Hepatic stellate cell (primary cell): Measurements from ENCODE around the gene SHF.
"Not testable (repeated sequence)": the region's sequence is repeated elsewhere in the genome, so short reads cannot be mapped to it uniquely, and the experiment has no call there.

Experiments
- DNase-seq: peaks from one replicate; pipeline ENCODE4 v3.0.0; 2011; ENCODE audit warnings: low spot score

Gene SHF

DNA sequence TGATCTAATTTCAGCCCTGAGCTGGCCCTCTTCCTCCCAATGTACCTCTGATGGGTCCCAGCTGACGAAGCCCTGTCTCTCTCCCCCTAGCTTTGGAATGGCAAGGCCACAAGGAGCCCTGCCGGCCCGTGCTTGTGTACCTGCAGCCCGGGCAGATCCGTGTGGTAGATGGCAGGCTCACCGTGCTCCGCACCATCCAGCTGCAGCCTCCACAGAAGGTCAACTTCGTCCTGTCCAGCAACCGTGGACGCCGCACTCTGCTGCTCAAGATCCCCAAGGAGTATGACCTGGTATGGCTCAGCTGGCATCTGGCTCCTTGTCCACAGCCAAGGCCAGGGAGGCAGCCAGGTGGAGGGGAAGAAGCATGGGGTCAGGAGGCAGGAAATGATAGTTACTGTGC is 43.8 kb downstream of the SHF start:
- no peak for DNase-seq

GRCh38 chr15:45143056-45143455 is 44.7 kb downstream of the SHF start:
- no peak for DNase-seq

GRCh38 chr15:45141386-45141785 is 46.4 kb downstream of the SHF start:
- DNase-seq, result no peak

GRCh38 chr15:45140557-45141250 is 47.1 kb downstream of the SHF start:
- no peak for DNase-seq

DNA sequence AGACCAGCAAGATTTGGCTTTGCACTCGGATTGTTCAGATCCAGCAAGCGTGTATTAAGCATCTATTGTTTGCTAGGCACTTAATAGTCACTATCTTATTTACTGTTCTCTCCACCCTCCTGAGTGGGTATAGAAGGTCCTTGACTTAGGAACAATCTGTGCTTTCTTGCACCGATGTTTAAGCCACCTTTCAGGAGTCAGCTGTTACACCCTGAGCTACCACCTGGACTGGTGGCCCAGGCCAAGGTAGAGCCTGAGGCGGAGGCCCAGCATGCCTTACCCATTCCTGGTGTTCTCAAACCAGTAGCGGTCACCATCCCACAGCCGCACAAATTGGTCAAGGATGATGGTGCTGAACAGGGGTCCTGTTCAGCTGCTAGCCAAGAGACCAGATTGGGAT is 48.0 kb downstream of the SHF start:
- no peak for DNase-seq

GRCh38 chr15:45138814-45139765 is 48.7 kb downstream of the SHF start:
- DNase-seq, result no peak

DNA sequence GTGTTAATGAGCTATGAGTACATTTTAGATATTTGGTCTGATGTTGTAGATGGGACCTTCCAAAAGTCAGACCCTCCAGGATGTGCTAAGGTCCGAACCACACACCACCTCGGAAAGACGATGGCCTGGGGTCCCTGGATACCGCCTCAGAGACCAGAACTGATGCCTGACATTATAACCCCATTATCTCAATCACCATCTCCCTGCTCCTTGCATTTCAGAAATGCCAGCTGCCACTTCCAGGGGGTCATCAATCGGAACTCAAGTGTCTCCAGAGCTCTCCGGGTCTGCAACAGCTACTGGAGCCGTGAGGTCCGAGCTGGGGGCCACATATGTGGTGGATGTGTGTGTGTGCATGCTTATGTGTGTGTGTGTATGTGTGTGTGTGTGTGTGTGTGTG is 50.1 kb downstream of the SHF start:
- no peak for DNase-seq

DNA sequence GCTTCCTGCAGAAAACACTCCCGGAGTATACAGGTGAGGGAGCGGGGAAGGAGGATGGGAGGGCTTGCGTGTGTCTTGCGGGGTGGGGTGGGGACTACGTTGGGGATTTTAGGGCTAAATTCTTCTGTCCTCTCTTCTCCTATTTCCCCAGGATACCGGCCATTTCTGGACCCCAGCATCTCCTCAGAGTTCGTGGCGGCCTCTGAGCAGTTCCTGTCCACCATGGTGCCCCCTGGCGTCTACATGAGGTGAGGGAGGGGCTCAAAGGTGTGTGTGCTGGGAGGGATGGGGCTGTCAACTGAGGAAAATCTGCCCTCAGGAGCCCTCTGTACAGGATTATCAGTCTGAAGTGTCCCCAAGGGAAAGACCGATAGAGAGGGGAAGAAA is 51.4 kb downstream of the SHF start:
- DNase-seq, result no peak

GRCh38 chr15:45135705-45136377 is 51.9 kb downstream of the SHF start:
- not testable (repeated sequence) for DNase-seq

DNA sequence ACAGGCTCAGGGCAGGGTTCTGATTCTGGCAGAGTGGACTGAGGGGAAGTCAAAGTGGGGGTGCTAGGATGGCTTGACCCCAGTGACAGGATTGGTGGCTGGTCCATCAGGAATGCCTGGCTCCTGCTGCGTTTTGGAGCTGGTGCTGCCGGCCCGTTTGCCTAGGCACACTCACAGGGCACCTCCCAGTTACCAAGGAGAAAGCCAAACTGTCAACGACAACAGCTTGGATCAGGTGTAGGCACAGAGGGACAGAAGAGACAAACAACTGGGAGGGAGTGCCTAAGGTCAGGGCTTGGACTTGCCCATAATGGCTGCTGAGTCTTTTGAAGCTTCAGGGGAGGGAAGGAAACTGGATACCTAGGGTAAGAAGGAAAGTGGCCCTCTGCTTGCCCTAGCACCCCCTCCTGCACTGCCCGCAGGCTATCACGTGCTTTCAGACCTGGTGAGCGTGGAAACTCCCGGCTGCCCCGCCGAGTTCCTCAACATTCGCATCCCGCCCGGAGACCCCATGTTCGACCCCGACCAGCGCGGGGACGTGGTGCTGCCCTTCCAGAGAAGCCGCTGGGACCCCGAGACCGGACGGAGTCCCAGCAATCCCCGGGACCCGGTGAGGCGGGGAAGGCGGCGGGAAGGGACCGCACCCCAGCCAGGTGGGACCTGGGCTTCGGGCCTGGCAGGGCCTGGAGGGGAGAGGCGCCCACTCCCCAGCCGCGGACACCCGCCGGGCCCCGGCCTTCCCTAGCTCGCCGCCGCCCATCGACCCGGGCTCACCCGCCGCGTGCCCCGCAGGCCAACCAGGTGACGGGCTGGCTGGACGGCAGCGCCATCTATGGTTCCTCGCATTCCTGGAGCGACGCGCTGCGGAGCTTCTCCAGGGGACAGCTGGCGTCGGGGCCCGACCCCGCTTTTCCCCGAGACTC is 52.8 kb downstream of the SHF start:
- no peak for DNase-seq

DNA sequence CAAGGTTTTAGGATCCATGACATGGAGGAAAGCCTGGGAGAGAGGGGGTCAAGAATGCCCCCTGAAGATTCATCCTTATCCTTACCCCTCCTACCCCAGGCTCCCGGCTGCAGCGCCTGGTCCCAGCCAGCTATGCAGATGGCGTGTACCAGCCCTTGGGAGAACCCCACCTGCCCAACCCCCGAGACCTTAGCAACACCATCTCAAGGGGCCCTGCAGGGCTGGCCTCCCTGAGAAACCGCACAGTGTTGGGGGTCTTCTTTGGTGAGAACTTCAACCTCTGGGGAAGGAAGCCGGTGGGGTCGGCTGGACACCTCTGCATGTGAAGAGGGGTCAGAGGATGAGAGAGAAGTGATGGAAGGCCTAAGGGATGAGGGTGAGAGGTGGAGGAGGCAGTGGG is 53.7 kb downstream of the SHF start:
- no peak for DNase-seq

DNA sequence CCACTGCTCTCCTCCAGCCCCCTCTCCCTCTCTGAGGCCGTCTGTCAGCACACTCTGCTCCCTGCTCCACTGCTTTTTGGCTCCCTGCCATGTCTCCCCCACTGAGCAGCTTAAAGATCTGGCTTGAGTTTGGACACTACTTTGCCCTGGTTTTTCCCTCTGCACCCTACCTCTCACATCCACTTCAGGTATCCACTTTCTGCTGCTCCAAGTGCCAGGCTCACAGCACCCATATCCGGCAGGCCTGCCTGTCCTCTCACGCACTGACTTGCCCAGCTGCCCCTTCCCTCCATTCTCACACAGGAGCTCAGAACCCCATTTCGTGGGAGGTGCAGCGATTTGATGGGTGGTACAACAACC is 54.2 kb downstream of the SHF start:
- DNase-seq, result no peak

GRCh38 chr15:45132844-45133560 is 54.8 kb downstream of the SHF start:
- no peak for DNase-seq

DNA sequence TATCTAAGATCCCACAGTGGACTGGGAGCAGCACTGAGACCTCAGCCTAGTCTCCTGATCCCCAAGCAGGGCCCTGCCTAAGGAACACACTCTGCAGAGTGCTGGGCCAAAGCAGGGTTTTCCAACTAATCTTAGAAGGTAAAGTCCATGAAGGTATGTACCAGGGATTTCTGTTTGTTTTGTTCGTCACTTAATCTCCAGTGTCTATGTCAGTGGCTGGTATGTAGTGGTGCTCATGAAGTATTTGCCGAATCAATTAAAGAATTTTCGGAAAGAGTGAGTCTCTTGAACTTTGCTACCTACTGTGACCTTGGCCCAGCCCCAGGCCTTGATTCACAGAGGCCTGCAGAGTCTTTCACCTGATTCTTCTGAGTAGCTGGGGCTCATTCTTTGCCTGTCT is 56.3 kb downstream of the SHF start:
- no peak for DNase-seq

- DNase-seq, result no peak
Observed at GRCh38 chr15:45130291-45131000, 57.3 kb downstream of the SHF start.

GRCh38 chr15:45129651-45130129 is 58.1 kb downstream of the SHF start, which contains the start of the genes DUOX1 and DUOXA1:
Gene DUOX1, plus strand, starts transcription at chr15:45129994. Its CDS starts 1,973 bp downstream, at chr15:45131967.
Gene DUOXA1, minus strand, starts transcription at chr15:45129879. Its CDS starts 6,865 bp downstream, at chr15:45123014.
- no peak for DNase-seq

GRCh38 chr15:45128971-45129639 is 58.7 kb downstream of the SHF start:
- no peak for DNase-seq

- no peak for DNase-seq
Observed at GRCh38 chr15:45126535-45127158, 61.1 kb downstream of the SHF start.

DNA sequence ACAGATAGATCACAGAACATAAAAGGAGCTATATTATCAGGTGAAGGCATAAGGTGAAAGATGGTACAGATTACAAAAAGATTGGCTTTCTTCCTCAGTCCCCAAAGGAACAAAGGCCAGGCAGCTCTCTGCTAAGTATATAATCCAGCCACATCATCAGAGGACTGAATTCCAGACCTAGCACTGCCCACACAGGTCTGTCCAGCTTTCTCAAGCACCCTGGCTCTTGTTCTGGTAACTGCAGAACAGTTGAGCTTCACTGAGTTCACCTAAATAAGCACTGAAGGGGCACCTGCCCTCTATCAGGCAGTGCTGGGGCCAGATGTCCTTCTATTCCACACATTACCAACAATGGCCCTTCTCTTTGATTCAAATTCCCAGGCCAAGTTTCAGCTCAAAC is 64.4 kb downstream of the SHF start:
- DNase-seq, result no peak
